ENCODE results near the gene AGTRAP.

Gene AGTRAP

GRCh38 chr1:11779715-11780379 is 43.9 kb downstream of the AGTRAP start:
- no peak for DNase-seq (ENCODE audit: low read depth)
- in situ Hi-C loops (cut with HindIII; ENCODE audit: low sequenced_read_pairs), result no loop called here
- H3K4me3 ChIP-seq (ENCODE audit: low read depth, low read length), result no peak overlapping the region
- TF ChIP-seq, protein P1, sequence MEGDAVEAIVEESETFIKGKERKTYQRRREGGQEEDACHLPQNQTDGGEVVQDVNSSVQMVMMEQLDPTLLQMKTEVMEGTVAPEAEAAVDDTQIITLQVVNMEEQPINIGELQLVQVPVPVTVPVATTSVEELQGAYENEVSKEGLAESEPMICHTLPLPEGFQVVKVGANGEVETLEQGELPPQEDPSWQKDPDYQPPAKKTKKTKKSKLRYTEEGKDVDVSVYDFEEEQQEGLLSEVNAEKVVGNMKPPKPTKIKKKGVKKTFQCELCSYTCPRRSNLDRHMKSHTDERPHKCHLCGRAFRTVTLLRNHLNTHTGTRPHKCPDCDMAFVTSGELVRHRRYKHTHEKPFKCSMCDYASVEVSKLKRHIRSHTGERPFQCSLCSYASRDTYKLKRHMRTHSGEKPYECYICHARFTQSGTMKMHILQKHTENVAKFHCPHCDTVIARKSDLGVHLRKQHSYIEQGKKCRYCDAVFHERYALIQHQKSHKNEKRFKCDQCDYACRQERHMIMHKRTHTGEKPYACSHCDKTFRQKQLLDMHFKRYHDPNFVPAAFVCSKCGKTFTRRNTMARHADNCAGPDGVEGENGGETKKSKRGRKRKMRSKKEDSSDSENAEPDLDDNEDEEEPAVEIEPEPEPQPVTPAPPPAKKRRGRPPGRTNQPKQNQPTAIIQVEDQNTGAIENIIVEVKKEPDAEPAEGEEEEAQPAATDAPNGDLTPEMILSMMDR (IDR thresholded peaks at IDR 0.05; ENCODE audit: low read depth, low read length, missing control alignments), result no peak

DNA sequence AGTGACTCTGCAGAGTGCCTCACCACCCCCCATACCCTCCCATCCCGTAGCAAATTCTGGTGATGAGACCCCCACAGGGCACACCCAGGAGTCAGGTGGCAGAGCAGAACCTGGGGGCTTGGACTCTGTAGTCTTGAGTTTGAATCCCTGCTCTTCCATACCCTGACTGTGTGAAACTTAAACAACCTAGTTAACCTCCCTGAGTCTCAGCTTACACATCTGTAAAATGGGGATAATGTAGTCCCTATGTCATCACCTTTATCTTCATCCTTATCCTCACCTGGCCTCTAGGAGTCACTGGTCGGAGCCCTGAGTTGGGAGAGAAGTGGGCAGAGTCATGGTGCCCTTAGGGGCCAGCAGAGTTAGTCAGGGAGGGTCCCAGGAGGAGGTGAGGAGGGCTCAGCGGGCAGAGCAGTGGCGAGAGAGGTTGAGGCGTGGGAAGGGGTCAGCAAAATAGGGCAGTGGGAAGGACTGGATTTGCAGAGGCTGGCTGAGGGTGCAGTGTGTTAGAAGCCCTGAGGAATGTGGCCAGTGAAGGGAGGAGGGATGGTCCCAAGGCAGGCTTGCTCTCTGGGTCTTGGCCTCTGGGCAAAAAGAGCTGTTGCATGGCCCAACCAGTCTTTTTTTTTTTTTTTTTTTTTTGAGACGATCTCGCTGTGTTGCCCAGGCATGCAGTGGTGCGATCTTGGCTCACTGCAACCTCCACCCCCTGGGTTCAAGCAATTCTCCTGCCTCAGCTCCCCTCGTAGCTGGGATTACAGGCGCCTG is 44.6 kb downstream of the AGTRAP start:
- TF ChIP-seq, protein P1 (IDR thresholded peaks at IDR 0.05; ENCODE audit: low read depth, low read length, missing control alignments), result no peak
- H3K4me3 ChIP-seq (ENCODE audit: low read depth, low read length), result no peak overlapping the region
- DNase-seq (ENCODE audit: low read depth), result no peak
- in situ Hi-C loops (cut with HindIII; ENCODE audit: low sequenced_read_pairs), result no loop called here

DNA sequence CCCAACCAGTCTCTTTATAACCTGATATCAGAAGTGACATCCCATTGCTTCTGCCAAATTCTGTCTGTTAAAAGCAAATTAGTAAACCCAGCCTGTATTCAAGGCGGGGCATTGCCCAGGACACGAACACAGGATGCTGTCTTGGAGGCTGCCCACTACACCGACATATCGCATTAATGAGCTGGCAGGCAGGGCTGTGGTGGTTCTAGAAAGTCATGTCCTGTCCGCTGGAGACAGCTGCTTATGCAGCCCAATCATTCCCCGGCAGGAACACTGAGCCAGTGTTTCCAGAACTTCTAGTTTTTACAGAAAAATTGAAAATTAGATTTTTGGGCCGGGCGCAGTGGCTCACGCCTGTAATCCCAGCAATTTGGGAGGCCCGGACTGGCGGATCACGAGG is 45.4 kb downstream of the AGTRAP start:
- no peak overlapping the region for H3K4me3 ChIP-seq (ENCODE audit: low read depth, low read length)
- TF ChIP-seq, protein P1 (IDR thresholded peaks at IDR 0.05; ENCODE audit: low read depth, low read length, missing control alignments), result no peak
- in situ Hi-C loops (cut with HindIII; ENCODE audit: low sequenced_read_pairs), result no loop called here
- DNase-seq (ENCODE audit: low read depth), result no peak

DNA sequence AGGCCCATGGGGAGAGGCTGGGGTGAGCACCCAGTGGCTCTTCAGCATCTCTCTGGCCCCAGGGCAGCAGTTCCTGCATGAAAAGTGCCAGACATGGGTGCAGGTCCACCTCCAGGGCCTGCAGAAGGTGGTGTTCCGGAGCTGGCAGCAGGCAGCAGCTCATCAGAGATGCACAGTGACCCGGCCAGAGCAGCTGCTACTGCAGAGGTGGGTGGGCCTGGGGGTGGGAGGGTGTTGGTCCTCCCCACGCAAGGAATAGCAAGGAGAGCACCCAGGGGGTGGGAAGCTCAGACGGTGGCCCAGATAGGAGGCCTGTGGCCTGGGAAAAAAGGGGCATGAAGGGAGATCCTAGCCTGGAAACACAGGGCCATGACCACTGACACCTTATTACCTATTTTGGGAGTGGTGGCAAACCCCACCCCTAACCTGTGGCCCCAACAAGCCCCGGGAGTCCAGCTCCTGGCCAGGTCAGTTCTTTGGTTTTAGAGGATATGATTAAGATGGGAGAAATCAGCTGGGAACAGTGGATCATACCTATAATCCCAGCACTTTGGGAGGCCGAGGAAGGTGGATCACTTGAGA is 46.3 kb downstream of the AGTRAP start:
- in situ Hi-C loops (cut with HindIII; ENCODE audit: low sequenced_read_pairs), result no loop called here
- DNase-seq (ENCODE audit: low read depth), result no peak
- H3K4me3 ChIP-seq (ENCODE audit: low read depth, low read length), result no peak overlapping the region
- TF ChIP-seq, protein P1 (IDR thresholded peaks at IDR 0.05; ENCODE audit: low read depth, low read length, missing control alignments), result no peak

DNA sequence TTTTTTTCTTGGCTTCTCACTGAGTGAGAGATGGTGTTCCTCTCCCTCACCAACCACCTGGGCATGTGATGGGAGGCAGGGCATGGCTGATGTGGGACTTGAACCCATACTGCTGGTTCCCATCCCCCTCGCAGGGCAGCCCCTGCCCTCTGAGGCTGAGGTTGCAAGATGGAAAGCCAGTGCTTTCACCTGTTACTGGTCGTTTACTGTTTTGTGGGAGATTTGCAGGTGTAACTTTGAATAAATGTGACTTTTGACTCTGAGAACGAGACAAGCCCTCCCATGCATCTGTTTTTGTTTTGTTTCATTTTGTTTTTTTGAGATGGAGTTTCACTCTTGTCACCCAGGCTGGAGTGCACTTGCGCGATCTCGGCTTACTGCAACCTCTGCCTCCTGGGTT is 47.6 kb downstream of the AGTRAP start:
- in situ Hi-C loops (cut with HindIII; ENCODE audit: low sequenced_read_pairs), result no loop called here
- TF ChIP-seq, protein P1 (IDR thresholded peaks at IDR 0.05; ENCODE audit: low read depth, low read length, missing control alignments), result no peak
- no peak overlapping the region for H3K4me3 ChIP-seq (ENCODE audit: low read depth, low read length)
- no peak for DNase-seq (ENCODE audit: low read depth)

GRCh38 chr1:11784256-11784992 is 48.5 kb downstream of the AGTRAP start:
- in situ Hi-C loops (cut with HindIII; ENCODE audit: low sequenced_read_pairs), result no loop called here
- TF ChIP-seq, protein P1 (IDR thresholded peaks at IDR 0.05; ENCODE audit: low read depth, low read length, missing control alignments), result no peak
- no peak overlapping the region for H3K4me3 ChIP-seq (ENCODE audit: low read depth, low read length)
- DNase-seq (ENCODE audit: low read depth), result no peak
